Measurements from ENCODE around the gene BABAM2. TPM values are rescaled to one million over a fixed set of nuclear protein-coding genes. Genes with fewer than 3 reads are reported as not detected.

BABAM2 gene
- total RNA-seq, 2 experiments from 2014 or later = 45.2 to 53.2 TPM

- H3K27ac Mint-ChIP-seq = no peak overlapping the region
- H3K36me3 Mint-ChIP-seq = peaks cover 13% of the 10 kb centered on the region
- H3K9me3 Mint-ChIP-seq = peaks cover 1% of the 10 kb centered on the region
- DNase-seq = no peak
- no peaks in the 10 kb centered on the region for H3K4me1 Mint-ChIP-seq
- H3K27me3 Mint-ChIP-seq = no peaks in the 10 kb centered on the region
- H3K4me3 Mint-ChIP-seq = no peak overlapping the region
These were observed 407.9 kb downstream of the BABAM2 start for GRCh38 chr2:28298406-28298805.

- no peaks in the 10 kb centered on the region for H3K4me1 Mint-ChIP-seq
- peaks cover 23% of the 10 kb centered on the region for H3K36me3 Mint-ChIP-seq
- H3K27ac Mint-ChIP-seq = no peak overlapping the region
- no peaks in the 10 kb centered on the region for H3K27me3 Mint-ChIP-seq
- peaks cover 6% of the 10 kb centered on the region for H3K9me3 Mint-ChIP-seq
- no peak for DNase-seq
- H3K4me3 Mint-ChIP-seq = no peak overlapping the region
These were observed 410.2 kb downstream of the BABAM2 start for GRCh38 chr2:28300485-28301341.

- no peaks in the 10 kb centered on the region for H3K4me1 Mint-ChIP-seq
- H3K27ac Mint-ChIP-seq = no peak overlapping the region
- peaks cover 26% of the 10 kb centered on the region for H3K36me3 Mint-ChIP-seq
- H3K9me3 Mint-ChIP-seq = peaks cover 6% of the 10 kb centered on the region
- no peaks in the 10 kb centered on the region for H3K27me3 Mint-ChIP-seq
- DNase-seq = no peak
- no peak overlapping the region for H3K4me3 Mint-ChIP-seq
These were observed 414.7 kb downstream of the BABAM2 start for GRCh38 chr2:28305202-28305601.

GRCh38 chr2:28310107-28310506, 419.6 kb downstream of the BABAM2 start:
- H3K4me1 Mint-ChIP-seq = no peaks in the 10 kb centered on the region
- no peak for DNase-seq
- no peak overlapping the region for H3K4me3 Mint-ChIP-seq
- H3K27ac Mint-ChIP-seq = no peak overlapping the region
- H3K36me3 Mint-ChIP-seq = peaks cover 8% of the 10 kb centered on the region
- peaks cover 2% of the 10 kb centered on the region for H3K9me3 Mint-ChIP-seq
- no peaks in the 10 kb centered on the region for H3K27me3 Mint-ChIP-seq

GRCh38 chr2:28311660-28312249, 421.2 kb downstream of the BABAM2 start:
- Mint-ChIP-seq H3K4me1 (no peaks in the 10 kb centered on the region), H3K9me3 (no peaks in the 10 kb centered on the region), H3K4me3 (no peak overlapping the region), H3K27me3 (no peaks in the 10 kb centered on the region), H3K36me3 (peaks cover 6% of the 10 kb centered on the region), H3K27ac (no peak overlapping the region)
- no peak for DNase-seq

GRCh38 chr2:28312307-28313219, 422.0 kb downstream of the BABAM2 start:
- Mint-ChIP-seq H3K4me1 (no peaks in the 10 kb centered on the region), H3K9me3 (no peaks in the 10 kb centered on the region), H3K36me3 (peaks cover 6% of the 10 kb centered on the region), H3K27ac (no peak overlapping the region), H3K27me3 (no peaks in the 10 kb centered on the region), H3K4me3 (no peak overlapping the region)
- DNase-seq = no peak

GRCh38 chr2:28313220-28313784, 422.8 kb downstream of the BABAM2 start:
- Mint-ChIP-seq H3K27ac (no peak overlapping the region), H3K9me3 (no peaks in the 10 kb centered on the region), H3K4me3 (no peak overlapping the region), H3K4me1 (no peaks in the 10 kb centered on the region), H3K27me3 (no peaks in the 10 kb centered on the region), H3K36me3 (peaks cover 5% of the 10 kb centered on the region)
- DNase-seq = no peak

- no peak overlapping the region for H3K27ac Mint-ChIP-seq
- H3K9me3 Mint-ChIP-seq = no peaks in the 10 kb centered on the region
- H3K4me3 Mint-ChIP-seq = no peak overlapping the region
These were observed 424.4 kb downstream of the BABAM2 start for GRCh38 chr2:28314968-28315367.

GRCh38 chr2:28316546-28317335, 426.2 kb downstream of the BABAM2 start:
- Mint-ChIP-seq H3K27me3 (no peaks in the 10 kb centered on the region), H3K4me3 (no peak overlapping the region), H3K4me1 (no peaks in the 10 kb centered on the region), H3K9me3 (no peaks in the 10 kb centered on the region), H3K27ac (no peak overlapping the region), H3K36me3 (peaks cover 2% of the 10 kb centered on the region)
- no peak for DNase-seq

More at GRCh38 chr2:28314968-28315367, 424.4 kb downstream of the BABAM2 start:
- Mint-ChIP-seq H3K4me1 (no peaks in the 10 kb centered on the region), H3K36me3 (peaks cover 5% of the 10 kb centered on the region), H3K27me3 (no peaks in the 10 kb centered on the region)
- no peak for DNase-seq

GRCh38 chr2:28317390-28317789, 426.9 kb downstream of the BABAM2 start:
- no peaks in the 10 kb centered on the region for H3K27me3 Mint-ChIP-seq
- H3K36me3 Mint-ChIP-seq = peaks cover 2% of the 10 kb centered on the region
- H3K9me3 Mint-ChIP-seq = no peaks in the 10 kb centered on the region
- no peak for DNase-seq
- H3K4me1 Mint-ChIP-seq = no peaks in the 10 kb centered on the region
- no peak overlapping the region for H3K4me3 Mint-ChIP-seq
- no peak overlapping the region for H3K27ac Mint-ChIP-seq

- no peaks in the 10 kb centered on the region for H3K4me1 Mint-ChIP-seq
- peaks cover 2% of the 10 kb centered on the region for H3K36me3 Mint-ChIP-seq
- H3K27ac Mint-ChIP-seq = no peak overlapping the region
- no peak overlapping the region for H3K4me3 Mint-ChIP-seq
- H3K27me3 Mint-ChIP-seq = no peaks in the 10 kb centered on the region
- DNase-seq = no peak
- no peaks in the 10 kb centered on the region for H3K9me3 Mint-ChIP-seq
These were observed 427.5 kb downstream of the BABAM2 start for GRCh38 chr2:28318023-28318422.

GRCh38 chr2:28318462-28319117, 428.1 kb downstream of the BABAM2 start:
- Mint-ChIP-seq H3K36me3 (peaks cover 2% of the 10 kb centered on the region), H3K27ac (no peak overlapping the region), H3K27me3 (no peaks in the 10 kb centered on the region), H3K9me3 (no peaks in the 10 kb centered on the region), H3K4me3 (no peak overlapping the region), H3K4me1 (no peaks in the 10 kb centered on the region)
- DNase-seq = no peak

GRCh38 chr2:28319118-28320008, 428.8 kb downstream of the BABAM2 start:
- DNase-seq = no peak
- Mint-ChIP-seq H3K27ac (no peak overlapping the region), H3K4me3 (no peak overlapping the region), H3K4me1 (no peaks in the 10 kb centered on the region), H3K9me3 (no peaks in the 10 kb centered on the region), H3K27me3 (no peaks in the 10 kb centered on the region), H3K36me3 (peaks cover 2% of the 10 kb centered on the region)

All from activated naive CD8-positive, alpha-beta T cell treated with anti-CD3 and anti-CD28 coated beads for 36 hours (primary cell).